ENCODE results near the gene ANKHD1. TPM values are rescaled to one million over a fixed set of nuclear protein-coding genes. Genes with fewer than 3 reads are reported as not detected.

Gene ANKHD1
- total and polyA plus RNA-seq, 9 of the 15 experiments (the other 6 are each of a cell fraction or from before 2014, with no cell fraction given) = 38.9 to 138 (median 78.7) TPM

DNA sequence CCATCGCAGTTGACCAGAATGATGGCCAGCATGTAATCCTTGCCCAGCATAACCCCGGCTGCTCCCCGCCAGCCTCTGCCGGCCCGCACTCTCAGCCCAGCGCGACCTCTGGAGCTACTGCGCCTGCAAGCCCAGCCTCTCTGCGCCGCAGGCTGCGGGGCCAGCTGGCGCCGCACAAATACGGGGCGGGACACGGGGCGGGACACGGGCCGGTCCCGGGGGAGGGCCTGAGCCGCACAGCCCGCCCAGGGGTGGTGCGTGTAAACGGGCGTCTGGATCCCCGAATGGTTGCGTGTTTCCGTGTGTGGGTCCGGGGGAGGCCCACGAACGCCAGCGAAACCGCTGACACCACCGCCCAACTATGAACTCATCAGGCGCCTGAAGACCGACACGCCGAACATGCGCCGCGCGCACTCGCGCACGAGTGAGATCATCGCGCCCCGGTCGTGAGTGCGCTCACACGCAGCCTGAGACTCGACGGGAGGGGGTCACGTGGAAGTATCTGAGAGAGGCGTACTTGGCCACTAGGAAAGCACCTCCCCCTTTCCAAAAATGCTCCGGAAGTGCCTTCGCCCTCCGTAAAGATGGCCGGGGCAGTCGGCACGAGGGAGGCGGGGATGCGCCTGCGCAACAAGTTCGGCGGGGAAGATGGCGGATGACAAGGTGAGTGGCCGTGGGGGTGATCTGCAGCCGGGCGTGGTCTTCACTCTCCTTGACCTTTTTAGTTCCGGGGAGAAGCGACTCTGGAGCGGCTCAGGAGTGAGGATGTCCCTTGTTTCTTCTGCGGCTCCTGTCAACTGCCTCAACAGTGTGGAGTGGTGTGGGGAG lies 162.8 kb downstream of the ANKHD1 start, which contains the start of the genes APBB3 and SLC35A4 (continued):
- no peak for TF ChIP-seq ZNF184 (CRISPR knock-in tag; IDR thresholded peaks at IDR 0.05)
- TF ChIP-seq MEF2D (tag; conservative IDR thresholded peaks at IDR 0.05; ENCODE audit: low read depth) = no peak
- no peak; a peak in 1 of 4 replicates for TF ChIP-seq SIX5 (IDR thresholded peaks at IDR 0.05; ENCODE audit: borderline replicate concordance in 1 of 2, insufficient read depth in 1 of 2, low read depth in 1 of 2, low read length in 2 of 2)
- TF ChIP-seq, protein P1, sequence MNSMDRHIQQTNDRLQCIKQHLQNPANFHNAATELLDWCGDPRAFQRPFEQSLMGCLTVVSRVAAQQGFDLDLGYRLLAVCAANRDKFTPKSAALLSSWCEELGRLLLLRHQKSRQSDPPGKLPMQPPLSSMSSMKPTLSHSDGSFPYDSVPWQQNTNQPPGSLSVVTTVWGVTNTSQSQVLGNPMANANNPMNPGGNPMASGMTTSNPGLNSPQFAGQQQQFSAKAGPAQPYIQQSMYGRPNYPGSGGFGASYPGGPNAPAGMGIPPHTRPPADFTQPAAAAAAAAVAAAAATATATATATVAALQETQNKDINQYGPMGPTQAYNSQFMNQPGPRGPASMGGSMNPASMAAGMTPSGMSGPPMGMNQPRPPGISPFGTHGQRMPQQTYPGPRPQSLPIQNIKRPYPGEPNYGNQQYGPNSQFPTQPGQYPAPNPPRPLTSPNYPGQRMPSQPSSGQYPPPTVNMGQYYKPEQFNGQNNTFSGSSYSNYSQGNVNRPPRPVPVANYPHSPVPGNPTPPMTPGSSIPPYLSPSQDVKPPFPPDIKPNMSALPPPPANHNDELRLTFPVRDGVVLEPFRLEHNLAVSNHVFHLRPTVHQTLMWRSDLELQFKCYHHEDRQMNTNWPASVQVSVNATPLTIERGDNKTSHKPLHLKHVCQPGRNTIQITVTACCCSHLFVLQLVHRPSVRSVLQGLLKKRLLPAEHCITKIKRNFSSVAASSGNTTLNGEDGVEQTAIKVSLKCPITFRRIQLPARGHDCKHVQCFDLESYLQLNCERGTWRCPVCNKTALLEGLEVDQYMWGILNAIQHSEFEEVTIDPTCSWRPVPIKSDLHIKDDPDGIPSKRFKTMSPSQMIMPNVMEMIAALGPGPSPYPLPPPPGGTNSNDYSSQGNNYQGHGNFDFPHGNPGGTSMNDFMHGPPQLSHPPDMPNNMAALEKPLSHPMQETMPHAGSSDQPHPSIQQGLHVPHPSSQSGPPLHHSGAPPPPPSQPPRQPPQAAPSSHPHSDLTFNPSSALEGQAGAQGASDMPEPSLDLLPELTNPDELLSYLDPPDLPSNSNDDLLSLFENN (IDR thresholded peaks at IDR 0.05; ENCODE audit: low read depth in 2 of 2, low read length in 2 of 2) = no peak
- TF ChIP-seq, protein P2, sequence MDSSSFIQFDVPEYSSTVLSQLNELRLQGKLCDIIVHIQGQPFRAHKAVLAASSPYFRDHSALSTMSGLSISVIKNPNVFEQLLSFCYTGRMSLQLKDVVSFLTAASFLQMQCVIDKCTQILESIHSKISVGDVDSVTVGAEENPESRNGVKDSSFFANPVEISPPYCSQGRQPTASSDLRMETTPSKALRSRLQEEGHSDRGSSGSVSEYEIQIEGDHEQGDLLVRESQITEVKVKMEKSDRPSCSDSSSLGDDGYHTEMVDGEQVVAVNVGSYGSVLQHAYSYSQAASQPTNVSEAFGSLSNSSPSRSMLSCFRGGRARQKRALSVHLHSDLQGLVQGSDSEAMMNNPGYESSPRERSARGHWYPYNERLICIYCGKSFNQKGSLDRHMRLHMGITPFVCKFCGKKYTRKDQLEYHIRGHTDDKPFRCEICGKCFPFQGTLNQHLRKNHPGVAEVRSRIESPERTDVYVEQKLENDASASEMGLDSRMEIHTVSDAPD (CRISPR knock-in tag; IDR thresholded peaks at IDR 0.05) = no peak
- no peak for TF ChIP-seq MAFG (tag; conservative IDR thresholded peaks at IDR 0.05)
- peak; percentile 92 to 93 for TF ChIP-seq E2F6 (IDR thresholded peaks at IDR 0.05; ENCODE audit: borderline replicate concordance in 1 of 2, extremely low read depth in 1 of 2, insufficient read depth in 1 of 2, insufficient read length in 1 of 2, low read depth in 1 of 2, low read length in 1 of 2, poor library complexity in 1 of 2, severe bottlenecking in 1 of 2)
- TF ChIP-seq, protein P3, sequence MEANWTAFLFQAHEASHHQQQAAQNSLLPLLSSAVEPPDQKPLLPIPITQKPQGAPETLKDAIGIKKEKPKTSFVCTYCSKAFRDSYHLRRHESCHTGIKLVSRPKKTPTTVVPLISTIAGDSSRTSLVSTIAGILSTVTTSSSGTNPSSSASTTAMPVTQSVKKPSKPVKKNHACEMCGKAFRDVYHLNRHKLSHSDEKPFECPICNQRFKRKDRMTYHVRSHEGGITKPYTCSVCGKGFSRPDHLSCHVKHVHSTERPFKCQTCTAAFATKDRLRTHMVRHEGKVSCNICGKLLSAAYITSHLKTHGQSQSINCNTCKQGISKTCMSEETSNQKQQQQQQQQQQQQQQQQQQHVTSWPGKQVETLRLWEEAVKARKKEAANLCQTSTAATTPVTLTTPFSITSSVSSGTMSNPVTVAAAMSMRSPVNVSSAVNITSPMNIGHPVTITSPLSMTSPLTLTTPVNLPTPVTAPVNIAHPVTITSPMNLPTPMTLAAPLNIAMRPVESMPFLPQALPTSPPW (CRISPR knock-in tag; IDR thresholded peaks at IDR 0.05) = peak; percentile 82
- TF ChIP-seq, protein P4, sequence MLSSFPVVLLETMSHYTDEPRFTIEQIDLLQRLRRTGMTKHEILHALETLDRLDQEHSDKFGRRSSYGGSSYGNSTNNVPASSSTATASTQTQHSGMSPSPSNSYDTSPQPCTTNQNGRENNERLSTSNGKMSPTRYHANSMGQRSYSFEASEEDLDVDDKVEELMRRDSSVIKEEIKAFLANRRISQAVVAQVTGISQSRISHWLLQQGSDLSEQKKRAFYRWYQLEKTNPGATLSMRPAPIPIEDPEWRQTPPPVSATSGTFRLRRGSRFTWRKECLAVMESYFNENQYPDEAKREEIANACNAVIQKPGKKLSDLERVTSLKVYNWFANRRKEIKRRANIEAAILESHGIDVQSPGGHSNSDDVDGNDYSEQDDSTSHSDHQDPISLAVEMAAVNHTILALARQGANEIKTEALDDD (IDR thresholded peaks at IDR 0.05) = no peak
- TF ChIP-seq ZNF224 (CRISPR knock-in tag; IDR thresholded peaks at IDR 0.05) = no peak
- TF ChIP-seq MAFK (IDR thresholded peaks at IDR 0.05; ENCODE audit: low read length) = peak; percentile 30; the same call in 1 of the 2 replicates
- peak; percentile 97 for TF ChIP-seq C11orf30 (IDR thresholded peaks at IDR 0.05; ENCODE audit: low read depth)
- no peak for TF ChIP-seq HINFP (tag; conservative IDR thresholded peaks at IDR 0.05; ENCODE audit: low read depth)
